ENCODE results near the gene MTCL1. TPM values are rescaled to one million over a fixed set of nuclear protein-coding genes. Genes with fewer than 3 reads are reported as not detected.

Gene MTCL1
- total and polyA plus RNA-seq, 10 of the 15 experiments (the other 5 are each of a cell fraction or from before 2014, with no cell fraction given) = 0.03 to 0.36 (median 0.13) TPM; not detected in 4

- H3K9me3 ChIP-seq (replicated peaks; ENCODE audit: control insufficient read depth, insufficient read depth, low read length) = no peaks in the 10 kb centered on the region
- intact Hi-C loops (cut with micrococcal nuclease; ENCODE audit: unreplicated experiment) = no loop called here
- ChIA-PET POLR2A (no interaction called here), SMC1A (ENCODE audit: uncharacterized antibody, unreplicated experiment) (no interaction called here), RAD21 (ENCODE audit: unreplicated experiment) (no interaction called here), CTCF (interaction anchor here (0.6 to 1.2 kb wide), 2 partner anchors 281 to 742 kb away, joined by 3 read pairs; no protein-coding TSS in a partner anchor)
- H3K9ac ChIP-seq (ENCODE audit: control insufficient read depth, insufficient read depth, low read length) = no peak overlapping the region
- in situ Hi-C loops (cut with MboI) = loop anchor here (5.0 to 10.0 kb wide), 2 partner anchors 285 to 442 kb away; no protein-coding TSS in a partner anchor
- ATAC-seq (no peak), DNase-seq (ENCODE audit: low read depth, low spot score) (no peak), FAIRE-seq (no peak)
- no peaks in the 10 kb centered on the region for H3K36me3 ChIP-seq (ENCODE audit: control insufficient read depth in 2 of 2, insufficient read depth in 2 of 2, low read length in 1 of 2)
- H3K4me3 ChIP-seq = no peak overlapping the region
- TF ChIP-seq CHD4 (IDR thresholded peaks at IDR 0.05) (no peak), HSF1 (IDR thresholded peaks at IDR 0.05; ENCODE audit: low read depth, low read length) (no peak), MLLT1 (IDR thresholded peaks at IDR 0.05) (no peak), ZBTB11 (CRISPR knock-in tag; IDR thresholded peaks at IDR 0.05) (no peak), ASH2L (IDR thresholded peaks at IDR 0.05; ENCODE audit: borderline replicate concordance, low read depth) (no peak), ATF2 (IDR thresholded peaks at IDR 0.05; ENCODE audit: low read length) (no peak), POLR2A (IDR thresholded peaks at IDR 0.05; ENCODE audit: low read depth, low read length) (no peak), SREBF1 (IDR thresholded peaks at IDR 0.05; ENCODE audit: low read length) (no peak), PAX5 (IDR thresholded peaks at IDR 0.05; ENCODE audit: borderline replicate concordance, low read depth, low read length) (no peak), TARDBP (IDR thresholded peaks at IDR 0.05; ENCODE audit: borderline replicate concordance) (no peak)
- peaks cover 14 to 31% of the 10 kb centered on the region in 2 experiments for H3K27me3 ChIP-seq (replicated peaks in 1 of 2; ENCODE audit: control insufficient read depth in 2 of 2, insufficient read depth in 2 of 2, low read length in 1 of 2)
- no peak overlapping the region for H3K4me2 ChIP-seq (ENCODE audit: control insufficient read depth, insufficient read depth)
- H4K20me1 ChIP-seq (ENCODE audit: control insufficient read depth, insufficient read depth) = no peaks in the 10 kb centered on the region
- H3K79me2 ChIP-seq (ENCODE audit: control insufficient read depth, insufficient read depth, low read length) = no peaks in the 10 kb centered on the region
- BruUV-seq (replicated peaks) = no TSS peak
- peaks cover 7% of the 10 kb centered on the region for H3K4me1 ChIP-seq (ENCODE audit: control insufficient read depth, insufficient read depth, low read length)
- H2AFZ ChIP-seq (ENCODE audit: control insufficient read depth, low read depth, low read length) = no peak overlapping the region
- H3K27ac ChIP-seq (ENCODE audit: control insufficient read depth, insufficient read depth) = no peak overlapping the region
Measured at GRCh38 chr18:8702668-8703067, 2.7 kb upstream of the MTCL1 start.

Measured in GM12878 (cell line).